A673 (cell line): ENCODE measurements around the gene CLCN5. TPM values are rescaled to one million over a fixed set of nuclear protein-coding genes. Genes with fewer than 3 reads are reported as not detected.

Experiments
- BruUV-seq: library from RNA; stranded (reverse); fragments of 400-500 nt; replicated peaks from 2 replicates; lab custom pipeline; 2021; lab: Mats Ljungman, UMichigan
- CTCF ChIA-PET: fragments of 300-600 bp; sonication (Branson Sonifier 250); formaldehyde crosslinking; loops from one replicate; lab custom pipeline; 2022; ENCODE audit warnings: antibody characterized with exemption; lab: Charles Lee
- POLR2A ChIA-PET: fragments of 300-600 bp; sonication (Branson Sonifier 250); formaldehyde crosslinking; loops from one replicate; lab custom pipeline; 2022; ENCODE audit warnings: antibody characterized with exemption; ENCODE audit not compliant: low non-redundant PET; lab: Charles Lee
- DNase-seq: peaks from one replicate; pipeline ENCODE4 v3.0.0-alpha.2; 2015; ENCODE audit warnings: low spot score
- H3K27ac ChIP-seq: fragments of 200-600 bp; sonication (generic); 2 replicates; pipeline ENCODE4 v1.5.1; 2016; ENCODE audit warnings: mixed run types, low read depth, mild to moderate bottlenecking, mixed read lengths, antibody characterized with exemption, low read length; ENCODE audit not compliant: poor library complexity, severe bottlenecking
- H3K27me3 ChIP-seq: fragments of 200-600 bp; sonication (generic); replicated peaks from 2 replicates; pipeline ENCODE4 v1.6.1; 2017; ENCODE audit warnings: mixed run types, low read depth, mild to moderate bottlenecking, mixed read lengths, antibody characterized with exemption, low read length; ENCODE audit not compliant: insufficient read depth, poor library complexity
- H3K36me3 ChIP-seq: fragments of 200-600 bp; sonication (generic); 2 replicates; pipeline ENCODE4 v1.6.1; 2016; ENCODE audit warnings: mixed run types, mild to moderate bottlenecking, mixed read lengths, antibody characterized with exemption, low read length; ENCODE audit not compliant: insufficient read depth, poor library complexity, severe bottlenecking
- H3K4me1 ChIP-seq: fragments of 200-600 bp; sonication (generic); 2 replicates; pipeline ENCODE4 v1.6.1; 2017; ENCODE audit warnings: mixed run types, mild to moderate bottlenecking, mixed read lengths, antibody characterized with exemption, low read length; ENCODE audit not compliant: insufficient read depth, poor library complexity, severe bottlenecking
- H3K4me3 ChIP-seq: fragments of 200-600 bp; sonication (generic); 2 replicates; pipeline ENCODE4 v1.5.1; 2016; ENCODE audit warnings: low read depth, mixed run types, mild to moderate bottlenecking, mixed read lengths, low read length; ENCODE audit not compliant: poor library complexity, severe bottlenecking
- H3K9me3 ChIP-seq: fragments of 200-600 bp; sonication (generic); 2 replicates; pipeline ENCODE4 v1.6.1; 2016; ENCODE audit warnings: mixed run types, low read depth, mild to moderate bottlenecking, mixed read lengths, antibody characterized with exemption, low read length; ENCODE audit not compliant: poor library complexity, severe bottlenecking
- EZH2 ChIP-seq: fragments of 200-600 bp; sonication (generic); IDR thresholded peaks from 2 replicates; pipeline ENCODE4 v1.6.1; 2017; ENCODE audit warnings: borderline replicate concordance, low read depth, mild to moderate bottlenecking, mixed read lengths, antibody characterized with exemption, low read length; ENCODE audit not compliant: poor library complexity, severe bottlenecking
- intact Hi-C: fragments of 100-400 bp; cut with micrococcal nuclease; formaldehyde crosslinking; loops from one replicate; pipeline ENCODE4 v1.10.0; 2022; ENCODE audit not compliant: unreplicated experiment
- total RNA-seq: library from RNA; stranded (reverse); gene quantifications from 2 replicates; pipeline ENCODE4 v1.2.3, GENCODE V29; 2021
- TF ChIP-seq, protein P1 (sequence below): fragments of 300-800, 200-600 bp; sonication (generic); conservative IDR thresholded peaks from 2 replicates; pipeline ENCODE4 v1.5.1; 2017; ENCODE audit warnings: low read depth, mild to moderate bottlenecking, antibody characterized with exemption, low read length, moderate library complexity, mixed read lengths

CLCN5 gene
- total RNA-seq, 1 experiment from 2014 or later: 25.3 TPM

DNA sequence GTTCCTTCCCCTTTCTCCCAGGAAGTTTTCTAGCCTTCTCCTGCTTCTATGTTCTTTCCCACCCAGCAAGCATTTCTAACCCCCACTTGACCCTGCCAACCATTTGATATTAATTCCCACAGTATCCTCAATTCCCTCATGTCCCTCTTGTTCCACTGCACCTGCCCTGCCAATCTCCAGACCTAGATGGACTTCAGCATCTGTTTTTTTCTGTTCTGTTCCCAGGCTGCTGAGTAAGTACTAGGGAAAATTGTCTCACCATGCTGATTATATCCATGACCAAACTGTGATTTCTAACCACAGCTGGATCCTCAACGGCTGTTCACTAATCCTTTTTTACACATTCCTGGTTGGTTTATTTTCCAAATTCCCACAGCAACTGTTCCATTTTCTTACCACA, 37.7 kb downstream of the CLCN5 start:
- BruUV-seq: no TSS peak
- H3K9me3 ChIP-seq: no peaks in the 10 kb centered on the region
- DNase-seq: peak; percentile 44
- H3K36me3 ChIP-seq: no peaks in the 10 kb centered on the region
- H3K4me3 ChIP-seq: no peak overlapping the region
- intact Hi-C loops: no loop called here
- H3K27me3 ChIP-seq: no peaks in the 10 kb centered on the region
- ChIA-PET CTCF (no interaction called here), POLR2A (no interaction called here)
- H3K4me1 ChIP-seq: peaks cover 6% of the 10 kb centered on the region
- TF ChIP-seq EZH2: no peak
- TF ChIP-seq, protein P1, sequence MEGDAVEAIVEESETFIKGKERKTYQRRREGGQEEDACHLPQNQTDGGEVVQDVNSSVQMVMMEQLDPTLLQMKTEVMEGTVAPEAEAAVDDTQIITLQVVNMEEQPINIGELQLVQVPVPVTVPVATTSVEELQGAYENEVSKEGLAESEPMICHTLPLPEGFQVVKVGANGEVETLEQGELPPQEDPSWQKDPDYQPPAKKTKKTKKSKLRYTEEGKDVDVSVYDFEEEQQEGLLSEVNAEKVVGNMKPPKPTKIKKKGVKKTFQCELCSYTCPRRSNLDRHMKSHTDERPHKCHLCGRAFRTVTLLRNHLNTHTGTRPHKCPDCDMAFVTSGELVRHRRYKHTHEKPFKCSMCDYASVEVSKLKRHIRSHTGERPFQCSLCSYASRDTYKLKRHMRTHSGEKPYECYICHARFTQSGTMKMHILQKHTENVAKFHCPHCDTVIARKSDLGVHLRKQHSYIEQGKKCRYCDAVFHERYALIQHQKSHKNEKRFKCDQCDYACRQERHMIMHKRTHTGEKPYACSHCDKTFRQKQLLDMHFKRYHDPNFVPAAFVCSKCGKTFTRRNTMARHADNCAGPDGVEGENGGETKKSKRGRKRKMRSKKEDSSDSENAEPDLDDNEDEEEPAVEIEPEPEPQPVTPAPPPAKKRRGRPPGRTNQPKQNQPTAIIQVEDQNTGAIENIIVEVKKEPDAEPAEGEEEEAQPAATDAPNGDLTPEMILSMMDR: no peak
- no peak overlapping the region for H3K27ac ChIP-seq

DNA sequence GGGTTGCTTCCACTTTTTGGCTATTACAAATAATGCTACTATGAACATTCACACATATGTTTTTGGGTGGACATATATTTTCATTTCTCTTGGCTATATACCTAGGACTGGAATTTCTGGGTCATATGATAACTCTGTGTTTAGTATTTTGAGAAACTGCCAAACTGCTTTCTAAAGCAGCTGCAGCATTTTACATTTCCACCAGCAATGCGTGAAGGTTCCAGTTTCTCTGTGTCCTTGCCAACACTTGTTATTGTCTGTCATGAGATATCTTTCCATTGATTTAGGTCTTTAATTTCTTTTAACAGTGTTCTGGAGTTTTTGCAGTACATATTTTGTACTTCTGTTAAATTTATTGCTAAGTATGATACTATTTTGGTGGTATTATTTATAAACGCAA, 48.3 kb downstream of the CLCN5 start:
- intact Hi-C loops: no loop called here
- DNase-seq: no peak
- Histone ChIP-seq H3K27ac (no peak overlapping the region), H3K27me3 (no peaks in the 10 kb centered on the region), H3K4me3 (no peak overlapping the region), H3K36me3 (no peaks in the 10 kb centered on the region), H3K4me1 (no peaks in the 10 kb centered on the region), H3K9me3 (peaks cover 5% of the 10 kb centered on the region)
- TF ChIP-seq, protein P1: no peak
- no peak for TF ChIP-seq EZH2
- no TSS peak for BruUV-seq
- ChIA-PET CTCF (no interaction called here), POLR2A (no interaction called here)

DNA sequence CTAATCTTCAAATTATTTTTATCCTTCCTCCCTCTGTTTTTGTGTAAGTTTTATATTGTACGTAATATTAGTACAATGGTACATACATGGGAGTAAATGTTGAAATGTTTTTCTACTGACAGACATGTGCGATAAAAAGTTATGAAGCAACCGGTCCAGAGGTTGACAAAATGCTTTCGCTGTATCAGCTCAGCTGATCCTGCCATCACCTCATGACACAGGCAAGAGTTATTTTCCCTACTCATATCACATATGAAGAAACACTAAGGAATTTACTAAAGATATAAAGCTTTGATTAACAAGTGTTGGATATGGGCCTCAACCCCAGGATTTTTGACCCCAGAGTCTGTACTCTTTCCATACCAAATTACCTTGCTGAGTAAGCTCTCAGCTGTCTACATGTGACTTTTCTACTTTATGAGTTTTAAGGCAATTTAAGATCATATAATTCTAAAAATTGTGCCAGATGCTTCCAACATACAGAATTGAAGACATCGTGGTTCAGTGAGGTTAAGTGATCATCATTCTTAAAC, 50.0 kb downstream of the CLCN5 start:
- TF ChIP-seq, protein P1: no peak
- TF ChIP-seq EZH2: no peak
- peaks cover 5% of the 10 kb centered on the region for H3K9me3 ChIP-seq
- intact Hi-C loops: no loop called here
- H3K27ac ChIP-seq: no peak overlapping the region
- ChIA-PET POLR2A (no interaction called here), CTCF (no interaction called here)
- no peak overlapping the region for H3K4me3 ChIP-seq
- DNase-seq: no peak
- H3K4me1 ChIP-seq: no peaks in the 10 kb centered on the region
- no peaks in the 10 kb centered on the region for H3K36me3 ChIP-seq
- no TSS peak for BruUV-seq
- no peaks in the 10 kb centered on the region for H3K27me3 ChIP-seq
